ENCODE results near the gene BDH2.

The BDH2 gene

DNA sequence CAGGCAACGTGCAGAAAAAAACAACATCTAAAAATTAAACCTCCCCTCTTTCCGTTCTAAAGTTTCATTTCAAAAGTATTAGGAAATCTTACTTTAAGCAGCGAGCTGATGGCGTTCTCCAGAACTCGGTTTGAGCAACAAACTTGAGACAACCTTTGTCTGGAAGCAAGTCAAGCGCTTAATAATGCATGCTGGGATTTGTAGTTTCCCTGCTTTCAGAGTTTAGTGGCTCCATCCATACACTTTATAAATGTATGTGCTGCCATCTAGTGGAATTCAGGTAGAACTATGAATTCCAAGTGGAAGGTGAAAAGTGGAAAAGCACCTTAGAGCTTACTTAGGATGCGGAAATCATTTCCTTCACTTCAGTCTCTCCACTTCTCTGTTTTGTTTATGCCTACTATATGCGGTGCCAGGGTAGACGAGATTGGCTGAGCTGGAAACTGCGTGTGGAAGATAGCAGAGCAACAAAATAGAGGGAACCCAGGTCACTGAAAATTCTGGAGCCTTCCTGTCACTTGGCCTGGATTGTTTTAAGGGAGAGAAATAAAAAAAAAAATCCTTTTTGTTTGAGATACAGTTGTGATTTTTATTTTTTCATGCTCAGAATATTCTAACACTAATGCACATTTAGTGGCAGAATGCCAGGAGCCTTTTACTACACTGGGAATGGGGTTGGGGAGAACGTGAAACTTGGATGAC, at the start of gene BDH2:
TSS of gene BDH2 (minus strand) at position 144 of the 702 bp plus-strand sequence. CDS start 3,580 bp downstream, outside the sequence.
- DNase-seq (ENCODE audit: low read depth, low spot score): peak; percentile 79

DNA sequence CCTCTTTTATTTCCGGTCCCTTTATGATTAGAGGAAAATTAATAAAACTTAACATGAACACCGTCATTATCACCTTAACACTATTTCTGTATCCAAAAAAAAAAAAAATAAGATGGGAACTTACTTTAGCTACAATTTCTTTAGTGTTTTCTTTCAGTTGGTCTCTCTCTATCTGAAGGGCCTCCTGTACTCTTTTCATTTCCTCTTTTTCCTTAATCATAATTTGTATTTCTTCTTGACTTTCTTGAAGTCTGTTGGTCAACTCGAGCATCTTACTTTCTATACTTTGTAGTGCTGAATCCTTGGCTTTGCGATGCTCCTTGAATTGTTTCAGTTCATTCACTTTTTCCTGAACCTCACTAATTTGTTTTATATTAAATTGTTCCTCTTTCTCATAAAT, 45.3 kb upstream of the BDH2 start:
- DNase-seq (ENCODE audit: low read depth, low spot score): no peak

DNA sequence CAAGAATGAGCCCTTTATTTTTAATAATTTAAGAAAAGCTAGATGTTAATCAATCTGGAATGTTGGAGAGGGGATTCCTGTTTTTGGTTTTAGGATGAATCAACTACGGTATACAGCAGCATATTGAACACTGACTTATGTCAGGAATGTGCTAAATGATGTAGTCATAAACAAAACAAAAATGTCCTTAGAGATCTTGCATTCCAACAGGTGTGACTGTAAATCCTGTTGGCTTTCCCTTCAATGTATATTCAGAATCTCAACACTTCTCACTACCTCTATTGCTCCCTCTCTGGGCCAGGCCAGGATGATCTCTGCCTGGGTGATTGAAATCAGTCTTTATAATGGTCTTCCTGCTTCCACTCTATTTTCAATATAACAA, 37.8 kb upstream of the BDH2 start:
- no peak for DNase-seq (ENCODE audit: low read depth, low spot score)

DNA sequence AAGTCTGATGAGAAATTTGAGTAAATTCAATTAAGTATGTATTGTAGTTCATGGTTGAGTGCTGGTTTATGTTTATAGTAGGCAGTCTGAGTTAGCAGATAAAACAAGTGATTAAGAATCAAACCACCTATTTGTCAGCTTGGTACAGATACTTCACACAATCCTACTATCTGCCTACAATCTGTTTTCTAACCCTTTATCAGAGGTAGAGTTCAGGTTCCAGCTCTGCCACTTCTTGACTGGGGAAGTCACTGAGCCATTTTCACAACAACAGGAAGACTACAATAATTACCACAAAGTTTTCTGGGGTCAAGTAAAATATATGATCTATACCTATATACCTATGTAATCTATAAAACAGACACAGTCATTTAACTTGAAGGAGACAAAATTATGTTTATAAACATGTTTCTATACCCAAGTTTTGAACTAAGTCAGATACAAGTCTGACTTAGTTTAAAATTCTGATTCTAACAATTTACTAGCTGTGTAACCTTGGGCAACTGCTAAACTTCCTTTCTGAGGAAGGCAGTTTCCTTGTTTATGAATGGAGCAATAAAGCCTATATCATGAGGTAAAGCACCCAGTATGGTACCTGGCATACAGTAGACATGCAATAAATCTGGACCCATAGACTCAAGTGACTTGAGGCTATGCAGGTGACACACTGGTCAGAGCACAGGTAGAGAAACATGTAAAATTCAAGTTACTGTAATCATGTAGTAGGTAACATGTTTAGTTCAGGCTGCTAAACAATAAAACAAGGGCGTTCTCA, 37.2 kb upstream of the BDH2 start:
- no peak for DNase-seq (ENCODE audit: low read depth, low spot score)

DNA sequence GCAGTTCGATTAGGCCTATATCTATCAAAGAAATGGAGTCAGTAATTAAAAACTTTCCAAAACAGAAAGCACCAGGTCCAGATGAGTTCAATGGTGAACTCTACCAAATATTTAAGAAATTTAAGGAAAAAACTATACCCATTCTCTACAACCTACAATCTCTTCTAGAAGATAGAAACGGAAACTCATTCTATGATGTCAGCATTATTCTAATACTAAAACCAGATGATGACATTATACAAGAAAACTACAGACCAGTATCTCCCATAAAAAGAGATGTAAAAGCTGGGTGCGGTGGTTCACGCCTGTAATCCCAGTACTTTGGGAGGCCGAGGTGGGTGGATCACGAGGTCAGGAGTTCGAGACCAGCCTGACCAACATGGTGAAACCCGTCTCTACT, 29.5 kb upstream of the BDH2 start:
- no peak for DNase-seq (ENCODE audit: low read depth, low spot score)

DNA sequence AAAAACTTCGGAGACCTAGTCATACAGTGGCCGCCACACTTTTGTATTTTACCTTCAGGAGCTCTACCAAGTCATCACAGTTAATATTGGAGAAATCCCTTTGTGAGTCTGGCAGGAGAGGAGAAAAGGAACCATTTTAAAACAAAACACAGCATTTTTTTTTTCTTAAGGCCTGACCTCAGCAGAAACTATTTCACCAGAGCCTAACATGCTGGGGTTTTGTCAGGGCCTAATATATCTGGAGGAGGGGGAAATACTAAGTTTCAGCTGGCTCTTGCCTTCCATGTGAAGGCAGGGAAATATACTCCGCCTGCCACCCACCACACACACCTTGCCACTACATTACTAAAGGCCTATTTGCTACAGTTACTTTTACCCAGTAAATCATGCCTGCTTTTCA, 26.5 kb upstream of the BDH2 start:
- DNase-seq (ENCODE audit: low read depth, low spot score): no peak

DNA sequence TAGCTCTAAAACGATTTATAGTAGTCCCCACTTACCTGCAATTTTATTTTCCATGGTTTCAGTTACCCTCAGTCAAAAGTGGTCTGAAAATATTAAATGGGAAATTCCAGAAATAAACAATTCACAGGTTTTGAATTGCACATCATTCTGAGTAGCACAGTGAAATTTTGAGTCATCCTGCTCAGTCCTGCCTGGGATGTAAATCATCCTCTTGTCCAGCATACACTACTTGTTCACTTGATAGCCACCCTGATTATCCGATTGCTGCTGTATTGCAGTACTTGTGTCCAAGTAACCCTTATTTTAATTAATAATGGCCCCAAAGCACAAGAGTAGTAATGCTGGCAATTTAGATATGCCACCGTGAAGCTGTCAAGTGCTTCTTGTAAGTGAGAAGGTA, 23.5 kb upstream of the BDH2 start:
- DNase-seq (ENCODE audit: low read depth, low spot score): no peak

DNA sequence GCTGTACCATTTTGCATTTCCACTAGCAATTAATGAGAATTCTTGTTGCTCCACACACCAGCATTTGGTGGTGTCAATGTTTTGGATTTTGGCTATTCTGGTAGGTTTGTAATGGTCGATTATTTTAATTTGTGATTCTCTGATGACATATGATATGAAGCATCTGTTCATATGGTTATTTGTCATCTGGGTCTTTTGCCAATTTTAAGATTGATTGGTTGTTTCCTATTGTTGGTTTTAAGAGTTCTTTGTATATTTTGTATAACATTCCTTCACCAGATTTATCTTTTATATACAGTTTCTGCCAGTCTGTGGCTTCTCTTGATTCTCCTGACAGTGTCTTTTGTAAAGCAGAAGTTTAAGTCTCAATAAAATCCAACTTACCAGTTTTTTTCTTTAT, 18.5 kb upstream of the BDH2 start:
- no peak for DNase-seq (ENCODE audit: low read depth, low spot score)

DNA sequence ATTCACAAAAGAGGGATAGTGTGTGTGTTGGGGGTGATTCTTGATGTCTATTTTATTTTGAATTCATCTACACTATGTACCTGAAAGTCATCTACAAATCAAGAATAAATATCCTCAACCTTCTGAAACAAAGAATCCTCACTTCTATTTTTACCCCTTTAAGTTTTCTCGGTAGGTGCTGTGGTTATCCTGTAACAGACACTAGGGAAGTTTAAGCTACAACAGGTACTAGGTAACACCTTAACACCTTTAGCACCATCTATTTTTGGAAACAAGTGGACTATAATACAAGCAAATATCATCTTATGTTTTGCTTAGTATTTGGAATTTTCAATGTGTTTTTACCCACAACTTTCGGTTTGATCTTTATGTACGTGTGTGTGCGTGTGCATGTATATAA, 12.0 kb upstream of the BDH2 start:
- no peak for DNase-seq (ENCODE audit: low read depth, low spot score)

DNA sequence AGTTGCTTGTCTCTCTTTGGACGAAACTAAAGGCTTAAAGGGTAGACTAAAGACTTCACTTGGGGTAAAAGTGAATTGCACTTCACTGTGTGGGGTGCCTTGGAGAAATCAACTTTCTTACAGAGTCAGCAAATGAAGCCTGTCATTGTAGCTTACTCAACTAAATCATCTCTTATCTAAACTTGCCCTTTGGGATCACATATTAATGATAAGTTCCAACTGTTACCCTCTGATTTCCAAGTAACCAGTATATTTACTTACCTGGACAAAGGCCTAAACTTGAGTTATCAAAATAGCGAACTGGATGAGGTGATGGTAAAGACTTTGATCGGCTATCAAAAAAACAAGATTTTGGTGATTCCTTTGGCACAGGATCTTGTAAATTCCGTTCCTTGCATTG, 8.9 kb upstream of the BDH2 start:
- DNase-seq (ENCODE audit: low read depth, low spot score): no peak

DNA sequence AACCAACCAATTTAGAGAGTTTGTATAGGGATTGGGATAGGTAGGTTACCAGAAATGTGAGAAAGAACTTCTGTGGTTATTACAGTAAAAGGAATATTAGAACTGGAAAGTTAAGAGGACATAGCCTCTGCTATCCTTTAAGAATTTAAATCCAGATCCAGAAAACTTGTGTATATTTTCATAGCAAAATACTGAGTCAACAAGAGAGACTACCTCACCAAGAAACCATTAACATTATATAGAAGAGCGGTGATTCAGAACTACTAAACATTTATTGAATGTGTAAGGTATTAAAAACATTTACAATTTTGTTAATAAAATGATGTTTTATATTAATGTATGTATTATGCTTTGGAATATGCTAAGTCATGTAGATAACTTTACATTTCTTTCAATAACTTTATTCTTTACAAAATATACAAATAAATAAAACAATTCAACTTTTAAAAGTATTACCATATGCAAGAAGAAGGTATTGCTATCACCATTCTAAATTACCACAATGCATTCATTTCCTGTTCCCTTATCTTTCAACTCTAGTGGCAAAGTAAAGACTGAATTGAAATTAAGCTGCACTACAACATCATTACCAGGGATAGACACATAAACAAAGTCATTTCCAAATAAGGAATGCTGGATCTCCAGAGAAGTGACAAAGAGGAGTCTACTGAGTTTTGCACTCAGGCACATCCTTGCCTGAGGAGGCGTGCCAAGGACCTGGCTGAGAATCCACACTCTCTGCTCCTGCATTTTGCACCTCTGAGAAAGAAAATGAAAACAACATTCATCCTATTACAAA, 6.1 kb upstream of the BDH2 start:
- no peak for DNase-seq (ENCODE audit: low read depth, low spot score)

DNA sequence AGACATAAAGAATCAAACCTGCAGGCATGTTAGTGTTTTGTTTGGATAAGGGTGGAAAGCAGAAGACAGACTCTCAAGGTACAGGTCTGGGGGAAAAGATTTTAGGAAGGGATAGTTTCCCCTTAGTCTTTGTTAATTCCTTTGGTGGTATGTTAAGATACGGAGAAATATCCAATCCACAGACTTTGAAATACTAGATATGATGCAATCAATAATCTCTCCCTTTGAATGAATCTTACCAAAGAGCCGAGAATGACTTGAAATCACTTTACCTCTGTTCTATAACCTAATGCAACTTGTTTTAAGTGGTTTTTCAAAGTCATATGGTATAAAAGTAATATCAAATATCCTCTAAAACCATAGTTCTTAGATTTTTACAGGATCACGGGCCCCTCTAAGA, 5.3 kb upstream of the BDH2 start:
- no peak for DNase-seq (ENCODE audit: low read depth, low spot score)

DNA sequence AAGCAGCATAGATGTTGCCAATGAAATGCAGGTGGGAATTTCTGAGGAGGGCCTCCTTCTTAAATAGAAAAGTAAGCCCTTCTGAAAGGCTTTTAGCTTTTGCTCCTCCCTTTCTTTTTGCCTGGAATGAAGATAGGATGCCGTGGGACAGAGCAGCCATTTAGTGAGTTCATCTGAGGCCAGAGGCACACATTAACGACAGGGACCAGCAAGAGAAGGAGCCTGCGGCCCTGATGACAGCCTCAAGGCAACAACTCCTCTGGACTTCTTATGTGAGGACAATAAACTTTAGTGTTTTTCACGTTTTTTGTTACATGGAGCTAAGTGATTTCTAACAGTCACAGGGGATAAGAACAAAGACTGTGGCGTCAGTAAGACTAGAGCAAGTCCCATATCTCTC, 1.1 kb upstream of the BDH2 start:
- DNase-seq (ENCODE audit: low read depth, low spot score): no peak

DNA sequence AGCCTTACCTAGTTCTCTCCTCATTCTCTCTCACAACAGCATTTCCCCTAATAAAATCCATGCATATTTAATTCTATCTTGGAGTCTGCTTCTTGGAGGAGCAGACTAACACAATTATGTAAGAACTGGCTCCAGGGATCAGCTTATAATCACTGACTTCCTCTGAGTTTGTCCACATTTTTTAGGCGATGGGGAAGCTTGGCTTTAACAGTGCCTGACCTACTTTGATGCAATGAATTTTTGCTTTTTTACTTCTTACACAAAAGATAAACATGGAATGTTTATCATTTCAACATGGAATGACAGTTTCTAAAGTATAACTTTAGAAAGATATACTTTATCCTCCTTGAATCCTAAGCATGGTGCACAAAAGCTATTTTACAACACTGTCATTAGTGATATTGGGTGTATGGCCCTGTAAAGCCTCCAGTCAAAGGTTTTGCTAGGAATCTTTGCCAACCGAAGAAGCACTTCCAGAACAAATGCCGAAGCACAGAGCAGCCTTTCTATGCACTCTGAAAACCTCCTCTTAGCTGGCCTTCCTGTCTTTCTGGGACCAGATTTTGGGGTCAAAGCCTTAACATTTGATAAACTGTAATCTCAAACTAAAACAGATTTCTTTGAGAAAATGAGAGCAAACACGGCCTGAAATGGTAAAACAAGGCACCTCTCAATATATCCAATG, 736 bp downstream of the BDH2 start:
- DNase-seq (ENCODE audit: low read depth, low spot score): no peak

DNA sequence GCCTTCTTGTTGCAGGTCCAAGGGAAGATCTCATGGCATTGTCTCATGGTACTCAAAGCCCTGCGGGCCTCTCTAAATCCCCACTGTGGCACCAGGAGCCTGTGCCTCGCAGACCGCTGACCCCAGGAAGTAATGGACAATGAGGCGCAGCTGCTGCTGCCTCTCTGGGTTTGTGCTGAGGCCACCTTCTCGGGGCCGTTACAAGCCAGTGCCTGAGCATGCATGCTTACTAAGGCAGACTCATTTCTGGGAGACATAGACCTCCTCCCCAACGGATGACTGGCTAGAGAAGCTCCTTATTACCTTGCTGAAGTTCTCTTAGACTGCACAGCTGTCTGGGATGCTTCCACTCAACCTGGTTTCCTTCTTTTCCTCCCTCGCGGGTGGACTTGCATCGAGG, 1.3 kb downstream of the BDH2 start:
- DNase-seq (ENCODE audit: low read depth, low spot score): no peak

DNA sequence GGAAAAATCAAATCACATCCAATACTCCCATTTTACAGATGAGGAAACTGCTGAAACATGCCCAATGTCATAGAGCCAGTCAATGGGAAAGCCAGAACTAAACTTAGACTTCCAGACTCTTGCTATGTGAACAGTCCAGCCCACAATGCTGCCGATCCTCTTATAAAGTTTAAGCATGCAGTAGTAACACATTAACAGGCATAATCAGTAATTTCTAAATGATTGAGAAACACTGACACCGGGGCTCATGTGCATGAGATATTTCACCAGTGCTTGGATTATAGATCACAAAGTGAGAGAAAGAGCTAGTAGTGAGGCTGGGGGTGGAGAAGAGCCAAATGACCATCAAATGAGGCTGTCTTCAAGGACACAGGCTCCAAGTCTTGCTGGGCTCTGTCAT, 2.5 kb downstream of the BDH2 start:
- DNase-seq (ENCODE audit: low read depth, low spot score): no peak

DNA sequence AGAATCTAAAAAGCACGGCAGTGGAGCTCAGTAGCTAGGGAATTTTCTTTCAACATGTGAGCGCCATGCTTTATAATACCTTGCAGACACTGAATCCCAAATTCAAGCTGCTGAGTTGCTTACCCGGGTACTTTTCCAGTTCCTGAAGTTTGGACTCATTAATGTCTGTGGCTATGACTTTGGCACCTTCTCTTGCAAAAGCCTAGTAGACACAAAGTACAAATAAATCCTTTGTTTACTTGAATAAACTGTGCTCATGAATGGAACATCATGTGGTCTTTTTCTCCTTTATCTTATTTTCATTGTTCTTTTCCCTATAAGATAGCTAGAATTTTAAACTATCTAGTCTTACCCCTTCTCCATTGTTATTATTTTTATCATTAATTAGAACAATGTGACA, 4.6 kb downstream of the BDH2 start:
- DNase-seq (ENCODE audit: low read depth, low spot score): no peak

DNA sequence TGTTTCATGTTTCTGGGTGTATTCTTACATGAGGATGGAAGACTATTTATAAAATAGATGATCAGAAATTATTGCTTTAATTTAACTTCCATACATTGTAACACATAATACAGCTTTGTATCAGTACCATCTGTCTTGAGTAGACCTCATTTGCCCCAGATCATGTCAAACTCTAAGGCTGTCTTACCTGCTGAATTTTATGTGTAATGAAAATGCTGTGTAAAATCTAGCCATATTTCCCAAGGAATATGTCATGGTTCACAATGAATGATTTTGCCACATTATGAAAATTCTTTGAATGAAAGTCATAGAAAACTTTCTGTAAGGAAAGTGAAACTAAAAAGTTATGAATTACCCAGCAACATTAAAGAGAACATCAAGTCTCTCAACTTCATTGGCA, 7.4 kb downstream of the BDH2 start:
- no peak for DNase-seq (ENCODE audit: low read depth, low spot score)

DNA sequence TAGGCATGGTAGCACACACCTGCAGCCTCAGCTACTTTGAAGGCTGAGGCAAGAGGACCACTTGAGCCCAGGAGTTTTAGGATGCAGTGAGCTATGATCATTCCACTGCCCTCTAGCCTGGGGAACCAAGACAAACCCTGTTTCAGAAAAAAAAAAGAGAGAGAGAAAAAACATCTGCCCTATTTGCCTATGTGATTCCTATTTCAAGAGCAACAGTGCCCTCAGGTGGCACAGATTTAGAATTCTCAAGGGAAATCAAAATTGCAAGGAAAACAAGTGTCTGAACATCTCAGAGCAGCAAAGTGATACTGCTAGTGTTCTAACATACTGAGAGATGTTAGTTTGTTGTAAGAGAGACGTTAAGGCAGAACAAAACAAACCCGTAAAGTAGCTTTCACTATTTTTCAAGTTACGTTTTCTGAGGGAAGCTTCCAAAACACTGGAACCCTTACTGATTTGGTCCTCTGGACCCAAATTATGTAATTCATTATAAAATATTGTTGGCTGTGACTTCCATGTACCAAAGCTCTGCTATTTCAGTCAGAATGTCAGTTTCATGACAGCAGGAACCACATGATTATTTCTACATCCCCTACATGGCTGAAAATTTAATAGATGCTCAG, 7.9 kb downstream of the BDH2 start:
- no peak for DNase-seq (ENCODE audit: low read depth, low spot score)

DNA sequence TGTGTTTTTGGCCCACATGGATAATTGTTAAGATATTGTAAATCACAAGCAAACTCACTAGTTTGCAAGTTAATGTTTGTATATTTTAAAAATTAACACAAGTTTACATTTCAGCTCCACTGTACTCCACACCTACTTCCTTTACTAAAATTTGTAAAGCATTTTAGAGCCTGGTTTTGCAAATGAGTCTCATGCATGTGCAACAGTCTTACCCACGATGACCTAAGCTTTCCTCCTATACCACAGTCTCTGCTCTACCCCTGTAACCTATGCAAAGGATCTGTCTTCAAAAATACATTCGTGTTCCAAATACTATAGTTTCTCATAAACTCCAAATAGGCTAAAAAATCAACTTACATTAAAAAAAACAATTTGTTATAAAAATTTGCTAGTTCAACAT, 10.2 kb downstream of the BDH2 start:
- no peak for DNase-seq (ENCODE audit: low read depth, low spot score)

DNA sequence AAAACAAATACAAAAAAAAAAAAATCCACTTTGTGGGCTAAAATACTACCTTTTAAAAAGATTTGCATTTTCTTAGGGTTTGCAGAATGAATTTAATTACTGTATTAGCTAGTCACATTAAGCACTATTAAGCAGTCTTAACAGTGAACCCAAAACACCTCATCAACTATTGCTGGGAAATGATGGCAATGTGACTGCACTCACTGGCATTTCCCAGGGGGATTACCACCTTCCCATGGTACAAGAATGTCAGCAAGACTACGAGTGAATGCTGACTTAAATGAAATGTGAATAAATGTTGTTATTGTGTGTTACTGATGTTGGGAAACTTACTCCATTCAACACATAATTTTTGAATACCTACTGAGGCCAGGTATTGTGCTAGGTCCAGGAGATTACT, 13.1 kb downstream of the BDH2 start:
- no peak for DNase-seq (ENCODE audit: low read depth, low spot score)

Data from smooth muscle cell of the brain vasculature (primary cell).